GM21447 (cell line): Measurements from ENCODE around the gene UGT2B17.
"Not testable (repeated sequence)": the region's sequence is repeated elsewhere in the genome, so short reads cannot be mapped to it uniquely, and the experiment has no call there.

ENCODE experiments used
- ATAC-seq: cut with Tn5 transposase; IDR thresholded peaks from one replicate; pipeline ENCODE4 v1.9.1; 2021; ENCODE audit not compliant: unreplicated experiment

UGT2B17 gene

GRCh38 chr4:68569466-68570121 is 6.5 kb downstream of the UGT2B17 start:
- peak; percentile 54 for ATAC-seq

DNA sequence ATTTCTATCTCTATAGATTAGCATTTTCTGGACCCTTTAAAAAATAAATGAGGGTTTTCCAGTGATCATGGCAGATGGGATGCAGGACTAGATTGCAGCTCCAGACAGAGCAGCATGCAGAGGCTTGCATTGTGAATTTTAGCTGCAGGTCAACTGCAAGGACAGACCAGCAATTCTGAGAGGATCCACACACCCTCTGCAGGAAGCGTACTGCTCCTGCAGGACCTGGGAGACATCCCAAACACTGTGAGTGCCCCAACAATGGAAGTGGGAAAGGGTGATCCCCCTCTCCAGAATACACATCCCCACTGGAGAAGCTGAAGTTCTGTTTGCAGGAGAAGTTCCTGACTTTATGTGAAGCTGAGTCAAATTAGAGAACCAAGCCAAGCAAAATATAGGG is 7.1 kb downstream of the UGT2B17 start:
- peak; percentile 10 for ATAC-seq

DNA sequence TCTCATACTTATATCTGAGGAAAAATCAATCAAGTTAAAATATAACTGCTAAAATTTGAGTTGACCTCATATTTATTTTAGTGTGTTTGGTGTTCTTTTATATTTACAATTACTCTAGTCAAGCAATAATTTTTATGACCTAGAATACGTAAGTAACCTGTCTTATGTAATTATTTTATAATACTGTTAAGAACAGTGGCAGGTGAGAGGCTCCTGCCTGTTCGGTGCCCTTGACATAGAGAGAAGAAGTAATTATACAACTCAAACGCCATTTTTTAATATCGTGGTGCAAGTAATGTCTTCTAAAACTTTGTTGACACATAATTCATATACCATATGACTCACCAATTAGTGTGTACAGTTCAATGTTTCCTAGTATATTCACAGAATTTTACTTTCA is 7.6 kb downstream of the UGT2B17 start:
- ATAC-seq: not testable (repeated sequence)

GRCh38 chr4:68566364-68566763 is 9.8 kb downstream of the UGT2B17 start:
- ATAC-seq: not testable (repeated sequence)

DNA sequence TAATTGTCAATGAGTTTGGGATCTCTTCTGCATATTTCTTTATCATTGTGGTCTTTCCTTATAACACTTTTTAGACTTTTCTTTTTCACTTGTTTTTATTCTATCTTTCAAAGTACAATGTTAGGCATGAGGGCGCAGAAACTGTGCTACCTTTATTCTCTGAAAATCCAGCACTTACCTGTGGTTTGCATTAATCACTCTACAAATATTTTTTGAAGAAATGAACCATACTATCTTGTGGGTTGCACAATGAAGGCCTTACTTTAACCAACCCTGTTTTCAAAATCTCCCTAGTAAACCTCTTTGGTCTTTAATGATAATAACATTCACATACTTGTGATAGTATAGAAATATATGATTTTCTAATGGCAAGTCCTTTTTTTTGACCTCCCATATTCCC is 11.0 kb downstream of the UGT2B17 start:
- not testable (repeated sequence) for ATAC-seq

- ATAC-seq: not testable (repeated sequence)
These were observed 15.6 kb downstream of the UGT2B17 start for GRCh38 chr4:68560364-68561070.

- ATAC-seq: peak; percentile 68
These were observed 22.3 kb downstream of the UGT2B17 start for GRCh38 chr4:68553830-68554229.

DNA sequence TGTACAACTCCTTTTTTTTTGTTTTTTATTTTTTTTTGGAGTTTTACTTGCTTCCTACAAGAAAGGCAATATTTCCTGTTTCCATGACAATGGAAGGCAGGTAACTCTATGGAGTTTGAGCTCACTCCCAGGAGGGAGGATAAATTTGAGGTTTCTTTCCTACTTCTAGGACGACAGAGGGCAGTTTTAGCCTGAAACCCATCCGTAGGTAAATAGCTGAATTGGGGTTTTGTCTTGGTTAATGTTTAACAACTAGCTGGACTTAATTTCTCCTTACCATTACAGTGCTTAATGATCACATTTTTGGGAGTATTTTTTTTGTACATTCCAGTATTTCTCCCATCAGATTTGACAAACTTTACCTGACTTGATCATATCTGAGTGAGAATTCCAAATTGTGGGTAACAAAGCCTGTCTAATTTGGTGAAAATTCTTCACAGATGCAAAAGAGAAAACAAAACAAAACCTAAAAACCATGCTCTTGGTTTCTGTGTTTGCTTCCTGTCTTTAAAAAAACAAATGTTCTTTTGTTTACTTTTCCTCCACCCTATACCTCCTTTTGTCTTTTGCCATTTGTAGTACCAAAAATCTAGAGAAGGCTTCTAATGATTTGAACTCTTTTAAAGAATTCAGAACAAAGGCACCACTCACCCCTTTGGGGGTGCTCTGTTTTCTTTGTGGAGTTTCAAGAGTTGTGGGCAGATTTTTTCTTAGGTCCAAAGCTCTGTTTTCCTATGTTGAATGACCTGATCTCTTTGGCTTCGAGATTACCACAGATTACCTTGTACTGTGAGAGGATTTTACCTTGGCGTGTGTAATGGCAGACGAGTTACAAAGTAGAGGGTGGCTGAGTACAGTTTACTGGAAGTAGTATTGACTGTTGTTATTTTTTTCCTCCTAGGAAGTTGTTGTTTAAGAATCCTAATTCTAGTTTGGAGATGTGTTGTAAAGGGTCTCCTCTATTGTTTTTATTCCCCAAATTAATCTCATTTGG is 23.0 kb downstream of the UGT2B17 start:
- ATAC-seq: peak; percentile 63

DNA sequence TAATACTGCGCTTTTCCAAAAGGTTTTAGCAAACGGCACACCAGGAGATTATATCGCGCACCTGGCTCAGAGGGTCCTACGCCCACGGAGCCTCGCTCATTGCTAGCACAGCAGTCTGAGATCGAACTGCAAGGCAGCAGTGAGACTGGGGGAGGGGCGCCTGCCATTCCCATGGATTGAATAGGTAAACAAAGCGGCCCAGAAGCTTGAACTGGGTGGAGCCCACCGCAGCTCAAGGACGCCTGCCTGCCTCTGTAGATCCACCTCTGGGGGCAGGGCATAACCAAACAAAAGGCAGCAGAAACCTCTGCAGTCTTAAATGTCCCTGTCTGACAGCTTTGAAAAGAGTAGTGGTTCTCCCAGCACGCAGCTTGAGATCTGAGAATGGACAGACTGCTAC is 33.4 kb downstream of the UGT2B17 start:
- ATAC-seq: not testable (repeated sequence)

DNA sequence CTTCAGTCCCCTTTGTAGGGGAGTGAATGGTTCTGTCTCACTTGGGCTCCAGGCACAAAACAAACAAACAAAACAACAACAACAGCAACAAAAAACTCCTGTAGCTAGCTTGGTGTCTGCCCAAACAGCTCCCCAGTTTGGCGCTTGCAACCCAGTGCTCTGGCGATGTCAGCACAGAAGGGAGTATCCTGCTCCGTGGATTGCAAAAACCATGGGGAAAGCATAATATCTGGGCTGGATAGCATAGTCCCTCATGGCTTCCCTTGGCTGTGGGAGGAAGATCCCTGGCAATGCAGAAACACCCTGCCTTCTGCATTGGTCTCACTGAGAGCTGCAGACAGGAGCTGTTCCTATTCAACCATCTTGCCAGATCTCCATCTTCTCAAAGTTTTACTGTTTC is 39.7 kb downstream of the UGT2B17 start:
- no peak for ATAC-seq

DNA sequence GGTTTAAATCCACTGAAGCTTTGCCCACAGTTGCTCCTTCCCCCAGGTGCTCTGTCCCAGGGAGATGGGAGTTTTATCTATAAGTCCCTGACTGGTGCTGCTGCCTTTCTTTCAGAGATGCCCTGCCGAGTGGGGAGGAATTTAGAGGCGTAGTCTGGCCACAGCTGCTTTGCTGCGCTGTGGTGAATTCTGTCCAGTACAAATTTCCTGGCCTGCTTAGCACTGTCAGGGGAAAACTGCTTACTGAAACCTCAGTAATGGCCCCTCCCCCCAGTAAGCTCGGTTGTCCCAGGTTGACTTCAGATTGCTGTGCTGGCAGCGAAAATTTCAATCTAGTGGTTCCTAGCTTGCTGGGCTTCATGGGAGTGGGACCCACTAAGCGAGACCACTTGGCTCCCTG is 40.1 kb downstream of the UGT2B17 start:
- no peak for ATAC-seq

- not testable (repeated sequence) for ATAC-seq
These were observed 53.9 kb downstream of the UGT2B17 start for GRCh38 chr4:68522232-68522631.

GRCh38 chr4:68520985-68521384 is 55.1 kb downstream of the UGT2B17 start:
- no peak for ATAC-seq

DNA sequence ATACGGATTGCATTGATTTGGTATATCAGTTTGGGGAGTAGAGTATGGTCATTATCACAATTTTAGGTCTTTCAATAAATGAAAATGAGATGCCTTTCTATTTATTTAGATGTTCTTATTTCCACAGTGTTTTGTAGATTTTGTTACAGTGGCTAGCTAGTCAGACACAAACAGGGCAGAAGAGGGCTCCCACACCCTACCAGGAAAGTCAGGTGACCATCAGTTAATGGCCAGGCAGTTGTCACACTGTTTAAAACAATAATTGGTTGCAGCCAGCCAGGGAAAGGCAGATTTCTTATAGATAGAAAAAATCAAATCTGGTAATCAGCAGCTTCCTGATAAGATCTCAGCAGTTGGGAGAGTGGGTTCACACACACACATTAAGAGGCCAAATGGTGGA is 57.2 kb downstream of the UGT2B17 start:
- no peak for ATAC-seq

DNA sequence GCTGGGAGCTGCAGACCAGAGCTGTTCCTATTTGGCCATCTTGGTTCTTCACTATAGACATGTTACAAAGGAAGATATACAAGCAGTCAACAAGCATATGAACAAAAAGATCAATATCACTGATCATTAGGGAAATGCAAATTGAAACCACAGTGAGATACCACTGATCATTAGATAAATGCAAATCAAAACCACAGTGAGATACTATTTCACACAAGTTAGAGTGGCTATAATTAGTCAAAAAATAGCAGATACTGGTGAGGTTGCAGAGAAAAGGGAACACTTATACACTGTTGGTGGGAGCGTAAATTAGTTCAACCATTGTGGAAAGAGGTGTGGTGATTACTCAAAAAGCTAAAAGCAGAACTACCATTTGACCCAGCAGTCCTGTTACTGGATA is 70.7 kb downstream of the UGT2B17 start:
- ATAC-seq: not testable (repeated sequence)

- not testable (repeated sequence) for ATAC-seq
These were observed 71.3 kb downstream of the UGT2B17 start for GRCh38 chr4:68504836-68505235.

- ATAC-seq: not testable (repeated sequence)
These were observed 72.7 kb downstream of the UGT2B17 start for GRCh38 chr4:68503462-68503861.

DNA sequence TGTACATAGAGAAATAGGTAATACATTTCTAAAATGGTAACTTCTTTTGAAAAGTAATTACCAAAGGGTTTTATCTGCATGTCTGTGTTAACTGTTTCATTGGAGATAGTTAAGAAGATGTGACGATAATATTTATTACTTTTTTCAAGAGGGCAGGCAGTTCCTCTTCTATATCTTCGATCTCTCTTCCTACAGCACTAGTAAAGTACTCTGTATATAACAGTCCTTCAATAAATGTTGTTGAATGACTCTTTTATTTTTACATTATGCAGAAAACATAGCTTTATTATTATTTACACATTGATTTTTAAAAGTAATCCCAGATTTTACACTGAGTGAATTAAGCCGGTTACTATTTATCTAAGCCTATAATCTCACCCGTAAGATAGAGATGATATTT is 77.1 kb downstream of the UGT2B17 start:
- no peak for ATAC-seq

DNA sequence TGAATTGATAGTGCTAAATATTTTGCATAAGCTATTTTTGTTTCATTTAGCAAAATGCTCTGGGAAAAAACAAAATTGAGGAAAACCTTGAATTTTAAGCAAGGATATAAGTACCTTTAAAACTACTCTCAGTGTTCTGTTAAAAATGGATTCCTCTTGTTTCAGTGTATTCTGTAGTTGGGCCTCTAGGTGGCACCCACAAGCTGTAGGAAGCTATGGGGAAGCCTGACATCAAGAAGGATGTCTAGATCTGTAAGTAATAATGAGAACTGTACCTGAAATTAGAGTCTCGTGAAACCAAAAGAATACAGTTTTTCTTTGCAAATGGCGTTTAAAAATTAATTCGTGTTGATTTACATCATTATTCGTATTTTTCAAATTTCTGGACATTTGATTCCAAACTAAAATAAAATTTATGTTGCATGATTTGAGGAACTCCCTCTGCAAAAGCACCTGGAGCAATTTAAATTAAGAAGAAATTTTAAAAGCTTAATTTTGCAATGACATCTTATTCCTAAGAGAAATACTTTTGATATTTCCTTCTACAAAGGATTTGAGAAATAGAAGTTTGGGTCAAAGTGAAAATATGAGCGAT is 77.6 kb downstream of the UGT2B17 start:
- peak; percentile 89 for ATAC-seq

DNA sequence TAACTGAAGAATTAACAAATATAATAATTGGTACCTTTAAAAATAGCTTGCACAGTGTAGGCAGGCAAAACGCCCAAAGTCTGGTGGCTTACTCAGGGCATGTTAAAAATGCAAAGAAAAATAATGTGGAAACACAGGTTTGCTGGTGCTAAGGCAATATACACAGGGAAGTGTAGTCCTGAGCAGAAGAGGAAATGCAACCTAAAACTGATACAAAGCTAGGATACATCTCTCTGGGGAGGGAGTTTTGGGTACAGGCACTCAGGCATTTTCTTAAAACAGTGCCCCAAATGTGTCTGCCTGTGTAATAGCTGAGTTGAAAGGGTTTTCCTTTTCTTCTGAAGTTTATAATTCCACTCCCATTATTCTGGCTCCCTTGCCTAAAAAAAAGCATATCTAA is 81.4 kb downstream of the UGT2B17 start:
- no peak for ATAC-seq
